A549 (cell line): ENCODE measurements around the gene ITGB1BP2.

Experiments used
- CBX2 ChIP-seq: fragments of 200-600 bp; sonication (generic); IDR thresholded peaks from 2 replicates; pipeline ENCODE4 v1.6.1; 2016; ENCODE audit warnings: low read depth, mild to moderate bottlenecking, borderline replicate concordance
- CEBPB ChIP-seq, 2 experiments: fragments of >200 bp in 1 of 2; sonication (Bioruptor Twin) in 1 of 2; formaldehyde crosslinking in 1 of 2; IDR thresholded peaks; 2 replicates each; pipeline ENCODE4 v1.6.1; 2012 to 2016
- CTCF ChIP-seq: fragments of >200 bp; sonication (Bioruptor Twin); formaldehyde crosslinking; IDR thresholded peaks from 3 replicates; pipeline ENCODE4 v1.5.1; 2016
- GATA3 ChIP-seq: IDR thresholded peaks from 2 replicates; pipeline ENCODE4 v1.6.1; 2012; ENCODE audit warnings: borderline replicate concordance
- KDM1A ChIP-seq: fragments of 200-600 bp; sonication (generic); IDR thresholded peaks from 2 replicates; pipeline ENCODE4 v1.6.1; 2016; ENCODE audit warnings: low read depth, mild to moderate bottlenecking
- MAX ChIP-seq: IDR thresholded peaks from 2 replicates; pipeline ENCODE4 v1.6.1; 2012
- MAZ ChIP-seq: fragments of 150-350 bp; IDR thresholded peaks from 2 replicates; pipeline ENCODE4 v1.6.1; 2014; ENCODE audit warnings: antibody characterized with exemption, low read depth, low read length, borderline replicate concordance
- PHF8 ChIP-seq: fragments of 200-600 bp; sonication (generic); IDR thresholded peaks from 2 replicates; pipeline ENCODE4 v1.6.1; 2016; ENCODE audit warnings: low read depth, mild to moderate bottlenecking, antibody characterized with exemption, moderate library complexity, borderline replicate concordance
- POLR2AphosphoS2 ChIP-seq: conservative IDR thresholded peaks from 2 replicates; pipeline ENCODE4 v1.6.1; 2012; ENCODE audit warnings: low read length, improper control_type of control experiment, inconsistent platforms
- REST ChIP-seq: fragments of 200-600 bp; sonication (generic); IDR thresholded peaks from 2 replicates; pipeline ENCODE4 v1.6.1; 2016; ENCODE audit warnings: antibody characterized with exemption, mild to moderate bottlenecking, moderate library complexity

- TF ChIP-seq REST (no peak), MAX (no peak), KDM1A (no peak), CTCF (no peak), POLR2AphosphoS2 (no peak), MAZ (no peak), CBX2 (no peak), PHF8 (no peak), GATA3 (no peak), CEBPB (IDR thresholded peaks at IDR 0.05) (no peak)
Measured at GRCh38 chrX:71315917-71316316, 14.4 kb downstream of the ITGB1BP2 start.
